Upper lobe of right lung (tissue), 1 donor: Measurements from ENCODE around the gene MVP. TPM values are rescaled to one million over a fixed set of nuclear protein-coding genes. Genes with fewer than 3 reads are reported as not detected.

Source experiments
- ATAC-seq: fragments of 200-7000 bp; cut with Tn5 transposase; one replicate; pipeline ENCODE4 v1.9.1; 2020; ENCODE audit warnings: mild to moderate bottlenecking, moderate library complexity
- DNase-seq: peaks from one replicate; pipeline ENCODE4 v3.0.0-alpha.2; 2020
- H3K27ac ChIP-seq: fragments of 200-600 bp; one replicate; pipeline ENCODE4 v1.8.0; 2022
- H3K27me3 ChIP-seq: fragments of 200-600 bp; one replicate; pipeline ENCODE4 v1.8.0; 2022; ENCODE audit warnings: mild to moderate bottlenecking
- H3K36me3 ChIP-seq: fragments of 200-600 bp; one replicate; pipeline ENCODE4 v1.8.0; 2022
- H3K4me1 ChIP-seq: fragments of 200-600 bp; one replicate; pipeline ENCODE4 v1.8.0; 2022
- H3K4me3 ChIP-seq: fragments of 200-600 bp; one replicate; pipeline ENCODE4 v1.8.0; 2022; ENCODE audit warnings: mild to moderate bottlenecking
- H3K9me3 ChIP-seq: fragments of 200-600 bp; one replicate; pipeline ENCODE4 v1.8.0; 2022
- intact Hi-C: fragments of 100-400 bp; cut with DNase I; formaldehyde crosslinking; loops from one replicate; pipeline ENCODE4 v1.11.0; 2022
- total RNA-seq: library from RNA; stranded (reverse); fragmentation: NEBNext Ultra II Directional; extraction: Animal tissue kit (Norgen Biotek cat#: 25700); gene quantifications from one replicate; pipeline ENCODE4 v1.2.1, GENCODE V29; 2021
- TF ChIP-seq, protein P1 (sequence below): fragments of 200-600 bp; IDR thresholded peaks from one replicate; pipeline ENCODE4 v1.8.0; 2022; ENCODE audit warnings: antibody characterized with exemption
- donor health status: DM: no; HTN: yes; CAD: no; lungs with severe emphysema.

MVP gene
- total RNA-seq, 1 donor from 2014 or later = 247 TPM

DNA sequence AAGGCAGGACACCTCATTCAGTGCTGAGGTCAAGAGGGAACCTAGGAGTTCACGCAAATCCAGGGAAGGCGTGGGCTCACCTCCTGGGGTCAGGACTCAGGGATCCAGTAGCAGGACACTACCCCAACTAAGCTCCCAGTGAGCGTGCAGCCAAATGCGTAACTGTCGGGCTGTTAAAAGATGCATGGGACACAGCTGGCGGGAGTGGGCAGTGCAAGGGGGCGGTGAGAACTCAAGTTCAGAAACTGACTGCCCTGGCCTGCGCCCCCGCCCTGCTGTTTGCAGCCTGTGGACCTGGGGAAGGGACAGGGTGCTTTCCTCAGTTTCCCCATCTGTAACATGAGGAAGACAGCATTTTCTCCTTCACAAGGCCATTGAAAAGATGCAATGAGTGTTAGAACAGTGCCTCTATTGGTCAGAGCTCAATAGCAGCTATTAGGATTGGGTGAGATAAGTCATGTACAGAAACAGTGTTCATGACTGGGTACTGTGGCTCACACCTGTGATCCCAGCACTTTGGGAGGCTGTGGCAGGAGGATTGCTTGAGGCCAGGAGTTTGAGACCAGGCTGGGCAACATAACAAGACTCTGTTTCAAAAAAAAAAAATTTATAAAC lies 22.6 kb downstream of the MVP start:
- Histone ChIP-seq H3K27ac (no peak overlapping the region), H3K9me3 (no peaks in the 10 kb centered on the region), H3K36me3 (peaks cover 97% of the 10 kb centered on the region), H3K27me3 (no peaks in the 10 kb centered on the region), H3K4me1 (no peaks in the 10 kb centered on the region), H3K4me3 (no peak overlapping the region)
- intact Hi-C loops = no loop called here
- TF ChIP-seq, protein P1, sequence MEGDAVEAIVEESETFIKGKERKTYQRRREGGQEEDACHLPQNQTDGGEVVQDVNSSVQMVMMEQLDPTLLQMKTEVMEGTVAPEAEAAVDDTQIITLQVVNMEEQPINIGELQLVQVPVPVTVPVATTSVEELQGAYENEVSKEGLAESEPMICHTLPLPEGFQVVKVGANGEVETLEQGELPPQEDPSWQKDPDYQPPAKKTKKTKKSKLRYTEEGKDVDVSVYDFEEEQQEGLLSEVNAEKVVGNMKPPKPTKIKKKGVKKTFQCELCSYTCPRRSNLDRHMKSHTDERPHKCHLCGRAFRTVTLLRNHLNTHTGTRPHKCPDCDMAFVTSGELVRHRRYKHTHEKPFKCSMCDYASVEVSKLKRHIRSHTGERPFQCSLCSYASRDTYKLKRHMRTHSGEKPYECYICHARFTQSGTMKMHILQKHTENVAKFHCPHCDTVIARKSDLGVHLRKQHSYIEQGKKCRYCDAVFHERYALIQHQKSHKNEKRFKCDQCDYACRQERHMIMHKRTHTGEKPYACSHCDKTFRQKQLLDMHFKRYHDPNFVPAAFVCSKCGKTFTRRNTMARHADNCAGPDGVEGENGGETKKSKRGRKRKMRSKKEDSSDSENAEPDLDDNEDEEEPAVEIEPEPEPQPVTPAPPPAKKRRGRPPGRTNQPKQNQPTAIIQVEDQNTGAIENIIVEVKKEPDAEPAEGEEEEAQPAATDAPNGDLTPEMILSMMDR = no peak
- DNase-seq (no peak), ATAC-seq (no peak)

DNA sequence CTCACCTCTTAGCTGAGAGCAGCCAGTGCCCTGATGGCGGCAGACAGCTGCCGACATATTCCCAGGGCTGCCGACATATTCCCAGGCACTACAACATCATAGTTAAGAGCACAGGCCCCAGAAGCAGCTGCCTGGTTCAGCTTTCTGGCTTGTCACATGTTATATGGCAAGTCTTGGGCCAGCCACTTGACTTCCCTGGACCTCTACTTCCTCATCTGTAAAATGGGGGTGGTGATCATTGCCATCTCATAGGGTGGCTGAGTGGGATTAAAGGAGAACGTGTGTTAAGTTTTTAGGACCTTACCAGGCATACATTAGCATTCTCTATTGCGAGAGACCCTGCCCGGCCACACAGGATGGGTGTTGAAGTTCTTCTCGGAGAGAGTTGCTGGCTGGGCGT lies 23.7 kb downstream of the MVP start:
- TF ChIP-seq, protein P1 = no peak
- no peaks in the 10 kb centered on the region for H3K27me3 ChIP-seq
- DNase-seq (no peak), ATAC-seq (no peak)
- intact Hi-C loops = no loop called here
- peaks cover 88% of the 10 kb centered on the region for H3K36me3 ChIP-seq
- no peak overlapping the region for H3K4me3 ChIP-seq
- H3K27ac ChIP-seq = peak overlapping the region; percentile 11
- H3K4me1 ChIP-seq = no peaks in the 10 kb centered on the region
- no peaks in the 10 kb centered on the region for H3K9me3 ChIP-seq

DNA sequence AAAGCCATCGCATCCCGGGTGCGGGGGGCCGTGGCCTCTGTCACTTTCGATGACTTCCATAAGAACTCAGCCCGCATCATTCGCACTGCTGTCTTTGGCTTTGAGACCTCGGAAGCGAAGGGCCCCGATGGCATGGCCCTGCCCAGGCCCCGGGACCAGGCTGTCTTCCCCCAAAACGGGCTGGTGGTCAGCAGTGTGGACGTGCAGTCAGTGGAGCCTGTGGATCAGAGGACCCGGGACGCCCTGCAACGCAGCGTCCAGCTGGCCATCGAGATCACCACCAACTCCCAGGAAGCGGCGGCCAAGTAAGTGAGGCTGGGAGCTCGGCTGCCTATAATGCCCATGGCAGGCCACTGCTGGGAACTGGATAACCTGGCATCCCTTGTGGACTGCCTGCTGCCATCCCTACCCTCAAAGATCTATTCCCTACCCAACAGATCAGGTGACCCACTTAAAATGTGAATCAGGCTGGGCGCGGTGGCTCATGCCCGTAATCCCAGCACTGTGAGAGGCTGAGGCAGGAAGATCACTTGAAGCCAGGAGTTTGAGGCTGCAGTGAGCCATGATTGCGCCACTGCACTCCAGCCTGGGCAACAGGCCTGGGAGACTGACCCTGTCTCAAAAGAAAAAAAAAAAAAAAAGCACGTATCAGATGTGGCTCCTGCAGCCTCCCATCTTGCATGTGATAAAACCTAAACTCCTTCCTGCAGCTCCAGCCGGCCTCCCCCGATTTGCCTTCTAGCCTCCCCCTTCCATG lies 24.5 kb downstream of the MVP start:
- Histone ChIP-seq H3K36me3 (peaks cover 80% of the 10 kb centered on the region), H3K27ac (peak overlapping the region; percentile 11), H3K9me3 (no peaks in the 10 kb centered on the region), H3K27me3 (no peaks in the 10 kb centered on the region), H3K4me1 (no peaks in the 10 kb centered on the region), H3K4me3 (no peak overlapping the region)
- intact Hi-C loops = no loop called here
- ATAC-seq = peak; percentile 62
- peak; percentile 89 for DNase-seq
- TF ChIP-seq, protein P1 = no peak

DNA sequence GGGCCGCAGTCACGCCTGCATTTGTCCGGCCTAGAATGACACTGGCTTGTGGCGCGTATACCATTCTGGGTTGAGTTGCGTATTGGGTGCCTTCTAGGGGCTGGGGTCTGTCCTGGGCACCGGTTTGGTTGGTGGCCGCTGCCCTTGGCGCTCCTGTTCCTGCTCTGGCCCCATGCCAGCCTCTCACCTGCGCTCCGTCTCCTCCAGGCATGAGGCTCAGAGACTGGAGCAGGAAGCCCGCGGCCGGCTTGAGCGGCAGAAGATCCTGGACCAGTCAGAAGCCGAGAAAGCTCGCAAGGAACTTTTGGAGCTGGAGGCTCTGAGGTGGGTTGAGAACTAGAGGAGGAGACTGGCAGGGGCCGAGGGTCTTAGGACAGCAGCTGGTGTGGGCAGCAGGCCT lies 25.4 kb downstream of the MVP start:
- H3K4me3 ChIP-seq = no peak overlapping the region
- DNase-seq (peak; percentile 81), ATAC-seq (no peak)
- no peaks in the 10 kb centered on the region for H3K4me1 ChIP-seq
- peak overlapping the region; percentile 36 for H3K27ac ChIP-seq
- no peaks in the 10 kb centered on the region for H3K9me3 ChIP-seq
- intact Hi-C loops = no loop called here
- TF ChIP-seq, protein P1 = no peak
- H3K36me3 ChIP-seq = peaks cover 71% of the 10 kb centered on the region
- H3K27me3 ChIP-seq = no peaks in the 10 kb centered on the region

DNA sequence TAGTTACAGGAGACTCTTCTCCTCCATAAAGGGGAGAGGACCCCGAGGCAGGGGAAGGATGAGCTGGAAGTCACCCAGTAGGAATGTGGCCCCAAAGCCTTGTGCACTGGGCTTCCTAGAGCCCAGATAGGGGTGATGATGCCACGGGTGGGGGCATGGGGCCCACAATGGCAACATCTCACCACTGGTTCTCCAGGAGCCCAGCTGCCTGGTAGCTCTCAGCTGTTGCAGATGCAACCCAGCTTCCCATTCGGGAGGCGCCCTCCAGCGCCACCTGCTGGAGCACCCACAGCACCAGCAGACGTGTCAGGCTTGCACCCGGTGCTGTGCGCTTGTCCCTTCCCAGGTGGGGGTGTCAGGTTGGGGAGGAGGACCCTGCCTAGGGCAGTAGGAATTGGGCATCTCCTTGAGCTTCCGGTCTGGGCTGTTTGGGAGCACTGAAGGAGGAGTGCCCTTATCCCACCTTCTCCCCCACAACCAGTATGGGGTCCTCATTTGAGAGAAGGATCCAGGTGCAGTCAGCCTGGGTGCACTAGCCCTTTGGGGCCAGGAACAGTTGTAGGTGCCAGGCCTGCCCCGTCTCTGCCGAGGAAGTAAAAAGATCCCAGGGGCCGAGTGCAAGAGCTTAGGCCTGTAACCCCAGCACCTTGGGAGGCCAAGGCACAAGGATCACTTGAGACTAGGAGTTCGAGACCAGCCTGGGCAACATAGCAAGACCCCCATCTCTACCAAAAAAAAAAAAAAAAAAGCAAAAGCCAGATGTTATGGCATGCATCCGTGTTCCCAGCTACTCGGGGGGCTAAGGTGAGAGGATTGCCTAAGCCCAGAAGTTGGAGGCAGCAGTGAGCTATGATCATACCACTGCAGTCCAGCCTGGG lies 28.4 kb downstream of the MVP start:
- TF ChIP-seq, protein P1 = peak; percentile 91
- ATAC-seq = peak; percentile 88
- Histone ChIP-seq H3K9me3 (no peaks in the 10 kb centered on the region), H3K27ac (peak overlapping the region; percentile 11), H3K36me3 (peaks cover 44% of the 10 kb centered on the region), H3K4me1 (peaks cover 5% of the 10 kb centered on the region), H3K27me3 (no peaks in the 10 kb centered on the region), H3K4me3 (no peak overlapping the region)
- DNase-seq = peak; percentile 91
- intact Hi-C loops = no loop called here
